Astrocyte (in vitro differentiated cells and primary cell): Measurements from ENCODE around the gene TNIK.

ENCODE experiments used
- EZH2 ChIP-seq: IDR thresholded peaks from 2 replicates; pipeline ENCODE4 v1.6.1; 2012; ENCODE audit warnings: mild to moderate bottlenecking, low read length, inconsistent platforms; ENCODE audit not compliant: insufficient read depth
- TF ChIP-seq, protein P1 (sequence below): IDR thresholded peaks from 2 replicates; pipeline ENCODE4 v1.5.1; 2011; ENCODE audit warnings: low read depth, mild to moderate bottlenecking, inconsistent platforms, low read length, moderate library complexity; ENCODE audit not compliant: insufficient read depth

DNA sequence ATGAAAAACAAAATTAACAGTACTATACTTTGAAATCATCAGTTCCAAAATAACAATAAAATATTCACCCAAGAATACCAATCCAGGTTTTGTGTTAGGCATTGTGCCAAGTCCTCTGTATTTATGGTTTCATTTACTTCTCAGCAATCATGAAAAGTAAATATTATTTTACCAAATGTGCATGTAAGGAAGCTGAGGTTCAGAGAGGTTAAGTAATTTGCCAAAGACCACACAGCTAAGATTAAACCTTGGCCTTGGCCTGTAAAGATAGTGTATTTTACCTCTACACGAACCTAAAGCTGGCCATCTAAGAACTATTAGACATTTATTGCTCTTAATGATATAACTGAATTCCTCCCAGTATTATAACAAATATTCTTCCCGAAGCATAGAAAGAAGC lies 309.3 kb downstream of the TNIK start:
- TF ChIP-seq, protein P1, sequence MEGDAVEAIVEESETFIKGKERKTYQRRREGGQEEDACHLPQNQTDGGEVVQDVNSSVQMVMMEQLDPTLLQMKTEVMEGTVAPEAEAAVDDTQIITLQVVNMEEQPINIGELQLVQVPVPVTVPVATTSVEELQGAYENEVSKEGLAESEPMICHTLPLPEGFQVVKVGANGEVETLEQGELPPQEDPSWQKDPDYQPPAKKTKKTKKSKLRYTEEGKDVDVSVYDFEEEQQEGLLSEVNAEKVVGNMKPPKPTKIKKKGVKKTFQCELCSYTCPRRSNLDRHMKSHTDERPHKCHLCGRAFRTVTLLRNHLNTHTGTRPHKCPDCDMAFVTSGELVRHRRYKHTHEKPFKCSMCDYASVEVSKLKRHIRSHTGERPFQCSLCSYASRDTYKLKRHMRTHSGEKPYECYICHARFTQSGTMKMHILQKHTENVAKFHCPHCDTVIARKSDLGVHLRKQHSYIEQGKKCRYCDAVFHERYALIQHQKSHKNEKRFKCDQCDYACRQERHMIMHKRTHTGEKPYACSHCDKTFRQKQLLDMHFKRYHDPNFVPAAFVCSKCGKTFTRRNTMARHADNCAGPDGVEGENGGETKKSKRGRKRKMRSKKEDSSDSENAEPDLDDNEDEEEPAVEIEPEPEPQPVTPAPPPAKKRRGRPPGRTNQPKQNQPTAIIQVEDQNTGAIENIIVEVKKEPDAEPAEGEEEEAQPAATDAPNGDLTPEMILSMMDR: no peak
- no peak for TF ChIP-seq EZH2
